ENCODE measurements around the gene SURF1.

The SURF1 gene

GRCh38 chr9:133369933-133370332, 13.6 kb upstream of the SURF1 start:
- Histone ChIP-seq H3K4me1 (ENCODE audit: insufficient read depth, poor library complexity, severe bottlenecking) (peaks cover 11% of the 10 kb centered on the region), H3K27me3 (ENCODE audit: insufficient read depth, poor library complexity, severe bottlenecking) (no peaks in the 10 kb centered on the region), H3K9me3 (ENCODE audit: severe bottlenecking) (no peaks in the 10 kb centered on the region), H3K27ac (ENCODE audit: poor library complexity, severe bottlenecking) (no peak overlapping the region), H3K4me3 (ENCODE audit: severe bottlenecking) (no peak overlapping the region), H3K36me3 (ENCODE audit: low read depth) (peaks cover 89% of the 10 kb centered on the region)
- TF ChIP-seq CTCF (IDR thresholded peaks at IDR 0.05; ENCODE audit: poor library complexity, severe bottlenecking) = no peak
- ATAC-seq (ENCODE audit: low read depth) (no peak), DNase-seq (ENCODE audit: low spot score) (no peak)

- no peak overlapping the region for H3K27ac ChIP-seq (ENCODE audit: poor library complexity, severe bottlenecking)
- H3K9me3 ChIP-seq (ENCODE audit: severe bottlenecking) = no peaks in the 10 kb centered on the region
- TF ChIP-seq CTCF (IDR thresholded peaks at IDR 0.05; ENCODE audit: poor library complexity, severe bottlenecking) = no peak
- ATAC-seq (ENCODE audit: low read depth) = no peak
- peaks cover 91% of the 10 kb centered on the region for H3K36me3 ChIP-seq (ENCODE audit: low read depth)
- H3K27me3 ChIP-seq (ENCODE audit: insufficient read depth, poor library complexity, severe bottlenecking) = no peaks in the 10 kb centered on the region
- no peak overlapping the region for H3K4me3 ChIP-seq (ENCODE audit: severe bottlenecking)
- peaks cover 13% of the 10 kb centered on the region for H3K4me1 ChIP-seq (ENCODE audit: insufficient read depth, poor library complexity, severe bottlenecking)
- DNase-seq (ENCODE audit: low spot score) = no peak
Measured at GRCh38 chr9:133369422-133369821, 13.1 kb upstream of the SURF1 start.

- Histone ChIP-seq H3K36me3 (ENCODE audit: low read depth) (peaks cover 94% of the 10 kb centered on the region), H3K27ac (ENCODE audit: poor library complexity, severe bottlenecking) (no peak overlapping the region), H3K4me3 (ENCODE audit: severe bottlenecking) (no peak overlapping the region), H3K9me3 (ENCODE audit: severe bottlenecking) (no peaks in the 10 kb centered on the region), H3K27me3 (ENCODE audit: insufficient read depth, poor library complexity, severe bottlenecking) (no peaks in the 10 kb centered on the region), H3K4me1 (ENCODE audit: insufficient read depth, poor library complexity, severe bottlenecking) (peaks cover 13% of the 10 kb centered on the region)
- TF ChIP-seq CTCF (IDR thresholded peaks at IDR 0.05; ENCODE audit: poor library complexity, severe bottlenecking) = no peak
- ATAC-seq (ENCODE audit: low read depth) (no peak), DNase-seq (ENCODE audit: low spot score) (no peak)
Measured at GRCh38 chr9:133368249-133368881, 12.1 kb upstream of the SURF1 start.

- Histone ChIP-seq H3K27me3 (ENCODE audit: insufficient read depth, poor library complexity, severe bottlenecking) (no peaks in the 10 kb centered on the region), H3K27ac (ENCODE audit: poor library complexity, severe bottlenecking) (no peak overlapping the region), H3K9me3 (ENCODE audit: severe bottlenecking) (no peaks in the 10 kb centered on the region), H3K4me3 (ENCODE audit: severe bottlenecking) (no peak overlapping the region), H3K36me3 (ENCODE audit: low read depth) (peaks cover 94% of the 10 kb centered on the region), H3K4me1 (ENCODE audit: insufficient read depth, poor library complexity, severe bottlenecking) (peaks cover 13% of the 10 kb centered on the region)
- DNase-seq (ENCODE audit: low spot score) (no peak), ATAC-seq (ENCODE audit: low read depth) (no peak)
- TF ChIP-seq CTCF (IDR thresholded peaks at IDR 0.05; ENCODE audit: poor library complexity, severe bottlenecking) = no peak
Measured at GRCh38 chr9:133367778-133368177, 11.5 kb upstream of the SURF1 start.

GRCh38 chr9:133367221-133367620, 10.9 kb upstream of the SURF1 start:
- Histone ChIP-seq H3K4me3 (ENCODE audit: severe bottlenecking) (no peak overlapping the region), H3K9me3 (ENCODE audit: severe bottlenecking) (no peaks in the 10 kb centered on the region), H3K36me3 (ENCODE audit: low read depth) (peaks cover 94% of the 10 kb centered on the region), H3K27ac (ENCODE audit: poor library complexity, severe bottlenecking) (no peak overlapping the region), H3K4me1 (ENCODE audit: insufficient read depth, poor library complexity, severe bottlenecking) (peaks cover 13% of the 10 kb centered on the region), H3K27me3 (ENCODE audit: insufficient read depth, poor library complexity, severe bottlenecking) (no peaks in the 10 kb centered on the region)
- DNase-seq (ENCODE audit: low spot score) (no peak), ATAC-seq (ENCODE audit: low read depth) (no peak)
- TF ChIP-seq CTCF (IDR thresholded peaks at IDR 0.05; ENCODE audit: poor library complexity, severe bottlenecking) = no peak
